DOHH2 (cell line): Measurements from ENCODE around the gene CARD18.

Experiments used
- H3F3A ChIP-seq: fragments of 200-600 bp; sonication (generic), shearing (Covaris generic); 2 replicates; pipeline ENCODE4 v1.6.0; 2016; ENCODE audit warnings: antibody characterized with exemption, mild to moderate bottlenecking; ENCODE audit not compliant: control insufficient read depth, insufficient read depth
- H3K27ac ChIP-seq: fragments of 200-600 bp; sonication (generic); 2 replicates; pipeline ENCODE4 v1.5.1; 2014; ENCODE audit warnings: low read depth, mild to moderate bottlenecking, low read length, moderate library complexity
- H3K27me3 ChIP-seq: fragments of 200-600 bp; sonication (generic); 2 replicates; pipeline ENCODE4 v1.6.1; 2014; ENCODE audit warnings: mild to moderate bottlenecking, low read length, mixed read lengths; ENCODE audit not compliant: control insufficient read depth
- H3K36me3 ChIP-seq: fragments of 200-600 bp; sonication (generic); 2 replicates; pipeline ENCODE4 v1.6.1; 2014; ENCODE audit warnings: mild to moderate bottlenecking, low read length, moderate library complexity, mixed read lengths; ENCODE audit not compliant: control insufficient read depth
- H3K4me1 ChIP-seq: fragments of 200-600 bp; sonication (generic); 2 replicates; pipeline ENCODE4 v1.6.1; 2014; ENCODE audit warnings: mild to moderate bottlenecking, low read length, mixed read lengths; ENCODE audit not compliant: control insufficient read depth
- H3K4me2 ChIP-seq: fragments of 200-600 bp; sonication (generic); 2 replicates; pipeline ENCODE4 v1.6.0; 2014; ENCODE audit warnings: mild to moderate bottlenecking, low read length, moderate library complexity
- H3K4me3 ChIP-seq: fragments of 200-600 bp; sonication (generic); 2 replicates; pipeline ENCODE4 v1.5.1; 2014; ENCODE audit warnings: mild to moderate bottlenecking, low read length, mixed read lengths
- H3K79me2 ChIP-seq: fragments of 200-600 bp; sonication (generic); 2 replicates; pipeline ENCODE4 v1.6.1; 2014; ENCODE audit warnings: mild to moderate bottlenecking, low read length, mixed read lengths; ENCODE audit not compliant: control insufficient read depth
- H3K9me2 ChIP-seq: fragments of 200-600 bp; sonication (generic); replicated peaks from 2 replicates; pipeline ENCODE4 v1.6.1; 2014; ENCODE audit warnings: mild to moderate bottlenecking, low read length, mixed read lengths; ENCODE audit not compliant: control insufficient read depth
- H3K9me3 ChIP-seq: fragments of 200-600 bp; sonication (generic); 2 replicates; pipeline ENCODE4 v1.6.1; 2014; ENCODE audit warnings: antibody characterized with exemption, low read length, mixed read lengths; ENCODE audit not compliant: control insufficient read depth, insufficient read depth
- H4K20me1 ChIP-seq: fragments of 200-600 bp; sonication (generic); 2 replicates; pipeline ENCODE4 v1.6.0; 2014; ENCODE audit warnings: low read depth, mild to moderate bottlenecking, antibody characterized with exemption, low read length, moderate library complexity; ENCODE audit not compliant: control insufficient read depth, insufficient read depth
- EZH2phosphoT487 ChIP-seq: fragments of 200-600 bp; sonication (generic); IDR thresholded peaks from 2 replicates; pipeline ENCODE4 v1.6.1; 2017; ENCODE audit warnings: borderline replicate concordance, mild to moderate bottlenecking, antibody characterized with exemption, low read length, moderate library complexity, mixed read lengths
- TF ChIP-seq, protein P1 (sequence below): fragments of 200-600 bp; sonication (generic); IDR thresholded peaks from one replicate; pipeline ENCODE4 v1.5.1; 2014; ENCODE audit warnings: antibody characterized with exemption, mild to moderate bottlenecking, low read depth, low read length; ENCODE audit not compliant: poor library complexity, severe bottlenecking

The CARD18 gene

DNA sequence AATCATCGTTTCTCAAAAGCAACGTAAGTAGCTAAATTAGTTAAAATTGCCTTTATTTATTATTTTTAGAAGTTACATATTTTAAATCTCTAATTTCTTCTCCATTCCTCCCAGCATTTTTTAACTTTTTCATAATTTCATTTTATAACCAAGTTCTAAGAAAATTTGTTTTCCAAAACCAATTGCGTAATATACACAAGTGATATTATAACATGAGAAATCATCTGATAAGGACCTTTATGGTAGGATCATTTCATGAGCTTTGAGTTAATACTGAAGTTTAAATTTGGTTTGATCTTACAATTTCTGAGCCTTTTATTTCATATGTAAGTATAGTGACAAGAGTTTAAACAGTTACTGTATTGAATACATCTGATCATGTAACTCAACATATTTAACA lies 27.7 kb upstream of the CARD18 start:
- TF ChIP-seq, protein P1, sequence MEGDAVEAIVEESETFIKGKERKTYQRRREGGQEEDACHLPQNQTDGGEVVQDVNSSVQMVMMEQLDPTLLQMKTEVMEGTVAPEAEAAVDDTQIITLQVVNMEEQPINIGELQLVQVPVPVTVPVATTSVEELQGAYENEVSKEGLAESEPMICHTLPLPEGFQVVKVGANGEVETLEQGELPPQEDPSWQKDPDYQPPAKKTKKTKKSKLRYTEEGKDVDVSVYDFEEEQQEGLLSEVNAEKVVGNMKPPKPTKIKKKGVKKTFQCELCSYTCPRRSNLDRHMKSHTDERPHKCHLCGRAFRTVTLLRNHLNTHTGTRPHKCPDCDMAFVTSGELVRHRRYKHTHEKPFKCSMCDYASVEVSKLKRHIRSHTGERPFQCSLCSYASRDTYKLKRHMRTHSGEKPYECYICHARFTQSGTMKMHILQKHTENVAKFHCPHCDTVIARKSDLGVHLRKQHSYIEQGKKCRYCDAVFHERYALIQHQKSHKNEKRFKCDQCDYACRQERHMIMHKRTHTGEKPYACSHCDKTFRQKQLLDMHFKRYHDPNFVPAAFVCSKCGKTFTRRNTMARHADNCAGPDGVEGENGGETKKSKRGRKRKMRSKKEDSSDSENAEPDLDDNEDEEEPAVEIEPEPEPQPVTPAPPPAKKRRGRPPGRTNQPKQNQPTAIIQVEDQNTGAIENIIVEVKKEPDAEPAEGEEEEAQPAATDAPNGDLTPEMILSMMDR = no peak
- no peak for TF ChIP-seq EZH2phosphoT487
- no peak overlapping the region for H3K27ac ChIP-seq
- H3K9me2 ChIP-seq = no peaks in the 10 kb centered on the region
- no peaks in the 10 kb centered on the region for H3K27me3 ChIP-seq
- H3K9me3 ChIP-seq = no peaks in the 10 kb centered on the region
- H3K79me2 ChIP-seq = no peaks in the 10 kb centered on the region
- H3F3A ChIP-seq = no peaks in the 10 kb centered on the region
- H3K4me1 ChIP-seq = no peaks in the 10 kb centered on the region
- no peaks in the 10 kb centered on the region for H4K20me1 ChIP-seq
- no peaks in the 10 kb centered on the region for H3K36me3 ChIP-seq
- H3K4me2 ChIP-seq = no peak overlapping the region
- no peak overlapping the region for H3K4me3 ChIP-seq

DNA sequence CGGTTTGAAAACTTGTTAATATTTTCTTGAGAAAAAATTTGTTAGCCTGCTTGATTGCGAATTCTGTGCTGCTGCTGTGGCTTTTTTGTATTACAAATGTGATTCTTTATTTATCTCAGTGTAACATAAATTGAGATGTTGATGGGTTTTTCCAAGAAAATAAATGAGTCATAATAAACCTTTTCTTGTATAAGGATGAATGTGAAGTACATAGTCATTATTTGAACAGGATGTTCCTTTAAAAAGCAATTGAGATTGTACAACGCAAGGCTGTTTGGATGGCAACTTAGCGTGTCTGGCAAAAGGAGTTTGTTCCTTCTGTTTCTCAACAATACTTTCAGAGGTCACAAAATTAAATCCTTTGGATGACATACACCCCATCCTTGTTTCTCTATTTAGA lies 24.6 kb upstream of the CARD18 start:
- no peaks in the 10 kb centered on the region for H3K36me3 ChIP-seq
- no peaks in the 10 kb centered on the region for H3K9me2 ChIP-seq
- H3K27me3 ChIP-seq = no peaks in the 10 kb centered on the region
- H3K27ac ChIP-seq = no peak overlapping the region
- no peaks in the 10 kb centered on the region for H3K4me1 ChIP-seq
- no peaks in the 10 kb centered on the region for H3K9me3 ChIP-seq
- H3K4me3 ChIP-seq = no peak overlapping the region
- no peaks in the 10 kb centered on the region for H4K20me1 ChIP-seq
- TF ChIP-seq, protein P1 = no peak
- TF ChIP-seq EZH2phosphoT487 = no peak
- no peaks in the 10 kb centered on the region for H3K79me2 ChIP-seq
- no peak overlapping the region for H3K4me2 ChIP-seq
- H3F3A ChIP-seq = no peaks in the 10 kb centered on the region

DNA sequence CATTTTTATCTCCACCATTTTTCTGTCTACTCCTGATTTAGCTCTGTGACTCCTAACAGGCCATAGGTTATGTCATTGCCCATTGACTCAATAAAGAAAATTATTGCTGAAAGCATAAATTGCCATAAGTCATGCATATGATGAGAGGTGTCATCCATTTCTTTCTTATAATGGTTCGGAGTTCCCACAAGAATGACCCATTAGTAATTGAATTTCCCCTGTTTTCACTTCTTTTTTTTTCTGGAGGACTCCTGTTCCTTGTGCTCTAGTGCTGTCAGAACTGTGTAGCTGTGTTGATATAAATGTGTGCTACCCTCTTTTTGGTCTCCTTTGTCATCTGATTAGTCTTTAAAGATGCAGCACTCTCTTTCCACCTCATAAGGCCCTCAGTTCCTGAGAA lies 22.9 kb upstream of the CARD18 start:
- Histone ChIP-seq H3K4me2 (no peak overlapping the region), H3K9me2 (no peaks in the 10 kb centered on the region), H3K4me3 (no peak overlapping the region)

More for the DNA sequence above, 22.9 kb upstream of the CARD18 start:
- no peaks in the 10 kb centered on the region for H3K36me3 ChIP-seq
- H3K9me3 ChIP-seq = no peaks in the 10 kb centered on the region
- H4K20me1 ChIP-seq = no peaks in the 10 kb centered on the region
- H3F3A ChIP-seq = no peaks in the 10 kb centered on the region
- H3K27ac ChIP-seq = no peak overlapping the region
- no peaks in the 10 kb centered on the region for H3K4me1 ChIP-seq
- H3K79me2 ChIP-seq = no peaks in the 10 kb centered on the region
- TF ChIP-seq, protein P1 = no peak
- TF ChIP-seq EZH2phosphoT487 = no peak
- H3K27me3 ChIP-seq = no peaks in the 10 kb centered on the region
